ENCODE measurements around the gene DDX24.

- TF ChIP-seq CTCF (optimal IDR thresholded peaks at IDR 0.05 in 1 of 3, IDR thresholded peaks at IDR 0.05 in 1 of 3, conservative IDR thresholded peaks at IDR 0.05 in 1 of 3; ENCODE audit: extremely low read depth in 1 of 3, insufficient read depth in 2 of 3, low read length in 3 of 3): no peak
- TF ChIP-seq EZH2 (IDR thresholded peaks at IDR 0.05; ENCODE audit: low read length): no peak
Observed at GRCh38 chr14:94043756-94044475, 37.1 kb downstream of the DDX24 start.

All from keratinocyte (primary cell).